Measurements from ENCODE around the gene CACNA2D2.

The CACNA2D2 gene

GRCh38 chr3:50342813-50343633 is 160.4 kb downstream of the CACNA2D2 start:
- DNase-seq, result no peak

- no peak for DNase-seq
Observed at GRCh38 chr3:50341996-50342650, 161.3 kb downstream of the CACNA2D2 start.

- DNase-seq, result no peak
Observed at GRCh38 chr3:50341537-50341936, 161.9 kb downstream of the CACNA2D2 start.

GRCh38 chr3:50340448-50341329 is 162.7 kb downstream of the CACNA2D2 start, which contains the start of gene RASSF1:
Gene RASSF1 (minus strand): TSS chr3:50340836. CDS start chr3:50340805, 31 bp downstream.
- peak; percentile 69 to 86 (median 78) for DNase-seq

GRCh38 chr3:50340147-50340447 is 163.3 kb downstream of the CACNA2D2 start:
- no peak for DNase-seq

- DNase-seq, result no peak
Observed at GRCh38 chr3:50339485-50340146, 163.8 kb downstream of the CACNA2D2 start.

GRCh38 chr3:50338965-50339364 is 164.5 kb downstream of the CACNA2D2 start:
- DNase-seq, result peak; percentile 53 to 60 (median 53)

GRCh38 chr3:50337175-50337861 is 166.1 kb downstream of the CACNA2D2 start:
- DNase-seq, result peak; percentile 100

- DNase-seq, result no peak
Observed at GRCh38 chr3:50336452-50337174, 166.8 kb downstream of the CACNA2D2 start.

GRCh38 chr3:50334339-50335075 is 168.9 kb downstream of the CACNA2D2 start:
- no peak for DNase-seq

GRCh38 chr3:50333744-50334328 is 169.6 kb downstream of the CACNA2D2 start:
- no peak for DNase-seq

GRCh38 chr3:50331364-50331907 is 172.0 kb downstream of the CACNA2D2 start:
- DNase-seq, result no peak

GRCh38 chr3:50330330-50330729 is 173.1 kb downstream of the CACNA2D2 start:
- DNase-seq, result no peak

GRCh38 chr3:50327943-50328691 is 175.3 kb downstream of the CACNA2D2 start, which contains the start of gene TUSC2:
Gene TUSC2 (minus strand): TSS chr3:50328223. CDS start chr3:50328099, 124 bp downstream.
- DNase-seq, result peak; percentile 98 to 99 (median 99)

- no peak for DNase-seq
Observed at GRCh38 chr3:50327129-50327528, 176.3 kb downstream of the CACNA2D2 start.

- DNase-seq, result no peak
Observed at GRCh38 chr3:50326182-50326541, 177.3 kb downstream of the CACNA2D2 start.

GRCh38 chr3:50325497-50326181 is 177.8 kb downstream of the CACNA2D2 start:
- DNase-seq, result no peak

- DNase-seq, result no peak
Observed at GRCh38 chr3:50325113-50325480, 178.3 kb downstream of the CACNA2D2 start.

All from suppressor macrophage treated with lipopolysaccharide for 1 hour (primary cell).